Omental fat pad (tissue), 4 donors: ENCODE measurements around the gene EXO1. TPM values are rescaled to one million over a fixed set of nuclear protein-coding genes. Genes with fewer than 3 reads are reported as not detected.

Experiments
- ATAC-seq: fragments of 150-250 bp; one replicate; pipeline ENCODE4 v1.9.1; 2016; ENCODE audit warnings: mild to moderate bottlenecking, moderate library complexity; ENCODE audit not compliant: low FRiP score
- DNase-seq: peaks from one replicate; pipeline ENCODE4 v3.0.0-alpha.2; 2019; ENCODE audit warnings: low spot score
- CTCF ChIP-seq, 3 donors: fragments of 450-650 bp; IDR thresholded peaks; one replicate each; pipeline ENCODE4 v1.5.1; 2016 to 2017; ENCODE audit warnings: antibody characterized with exemption in 3 of 3, mild to moderate bottlenecking in 3 of 3, moderate library complexity in 2 of 3
- total RNA-seq, 4 donors: library from RNA; depleted of rRNA; stranded (reverse); fragments of >200 nt; gene quantifications; one replicate each; pipeline ENCODE4 v1.1.0, GENCODE V29; 2016

Gene EXO1
- total RNA-seq, 4 donors from 2014 or later, result 0.63 to 1.2 TPM; not detected in 2

- ATAC-seq, result no peak
- no peak for TF ChIP-seq CTCF (IDR thresholded peaks at IDR 0.05)
- DNase-seq, result no peak
Observed at GRCh38 chr1:241902391-241903065, 54.5 kb downstream of the EXO1 start.

GRCh38 chr1:241916196-241916595 is 68.2 kb downstream of the EXO1 start:
- no peak for TF ChIP-seq CTCF (IDR thresholded peaks at IDR 0.05)
- no peak for ATAC-seq

GRCh38 chr1:241917487-241917886 is 69.5 kb downstream of the EXO1 start:
- DNase-seq (no peak), ATAC-seq (no peak)
- TF ChIP-seq CTCF (IDR thresholded peaks at IDR 0.05), result no peak

More at GRCh38 chr1:241916196-241916595, 68.2 kb downstream of the EXO1 start:
- no peak for DNase-seq

GRCh38 chr1:241918879-241919278 is 70.9 kb downstream of the EXO1 start:
- no peak for DNase-seq
- no peak for TF ChIP-seq CTCF (IDR thresholded peaks at IDR 0.05)
- no peak for ATAC-seq

GRCh38 chr1:241924080-241924808 is 76.2 kb downstream of the EXO1 start:
- DNase-seq (no peak), ATAC-seq (no peak)
- no peak for TF ChIP-seq CTCF (IDR thresholded peaks at IDR 0.05)

GRCh38 chr1:241926141-241926540 is 78.1 kb downstream of the EXO1 start:
- ATAC-seq (no peak), DNase-seq (no peak)

More at GRCh38 chr1:241926141-241926540, 78.1 kb downstream of the EXO1 start:
- TF ChIP-seq CTCF (IDR thresholded peaks at IDR 0.05), result no peak
